22Rv1 (cell line): ENCODE results near the gene OMG.

ENCODE experiments used
- H3K27ac ChIP-seq: fragments of 450-650 bp; 2 replicates; pipeline ENCODE4 v1.5.1; 2017
- CTCF ChIP-seq: fragments of 450-650 bp; IDR thresholded peaks from 2 replicates; pipeline ENCODE4 v1.5.1; 2017; ENCODE audit warnings: mild to moderate bottlenecking
- ZFX ChIP-seq: fragments of 450-650 bp; IDR thresholded peaks from 2 replicates; pipeline ENCODE4 v1.6.1; 2017; ENCODE audit warnings: antibody characterized with exemption, borderline replicate concordance

The OMG gene

GRCh38 chr17:31261601-31262000 is 35.4 kb downstream of the OMG start:
- TF ChIP-seq CTCF (no peak), ZFX (no peak)
- H3K27ac ChIP-seq: no peak overlapping the region

- no peak overlapping the region for H3K27ac ChIP-seq
- no peak for TF ChIP-seq CTCF
- no peak for TF ChIP-seq ZFX
Measured at GRCh38 chr17:31260151-31260550, 36.9 kb downstream of the OMG start.

- TF ChIP-seq CTCF (no peak), ZFX (no peak)
- H3K27ac ChIP-seq: no peak overlapping the region
Measured at GRCh38 chr17:31256936-31257335, 40.1 kb downstream of the OMG start.

- no peak overlapping the region for H3K27ac ChIP-seq
- TF ChIP-seq ZFX (no peak), CTCF (no peak)
Measured at GRCh38 chr17:31254654-31255053, 42.4 kb downstream of the OMG start.

GRCh38 chr17:31252741-31253140 is 44.3 kb downstream of the OMG start:
- H3K27ac ChIP-seq: no peak overlapping the region
- TF ChIP-seq ZFX: no peak
- TF ChIP-seq CTCF: no peak

GRCh38 chr17:31251970-31252328 is 45.1 kb downstream of the OMG start:
- H3K27ac ChIP-seq: no peak overlapping the region
- no peak for TF ChIP-seq ZFX
- no peak for TF ChIP-seq CTCF

GRCh38 chr17:31251105-31251969 is 45.7 kb downstream of the OMG start:
- TF ChIP-seq ZFX (no peak), CTCF (no peak)
- H3K27ac ChIP-seq: no peak overlapping the region
